NT2/D1 (cell line): ENCODE results near the gene RETN.

Experiments
- DNase-seq: peaks from one replicate; pipeline ENCODE4 v3.0.0-alpha.2; 2011; ENCODE audit warnings: low read depth, low spot score
- H3K27me3 ChIP-seq: 2 replicates; pipeline ENCODE4 v1.6.0; 2011; ENCODE audit warnings: mild to moderate bottlenecking; ENCODE audit not compliant: insufficient read length, insufficient read depth
- H3K36me3 ChIP-seq: 2 replicates; pipeline ENCODE4 v1.6.1; 2011; ENCODE audit warnings: mild to moderate bottlenecking, low read length, mixed read lengths; ENCODE audit not compliant: insufficient read depth, insufficient read length
- H3K4me1 ChIP-seq: 2 replicates; pipeline ENCODE4 v1.5.1; 2011; ENCODE audit not compliant: insufficient read depth, insufficient read length
- H3K4me3 ChIP-seq: 2 replicates; pipeline ENCODE4 v1.5.1; 2011; ENCODE audit warnings: low read depth; ENCODE audit not compliant: insufficient read length
- H3K9ac ChIP-seq: 2 replicates; pipeline ENCODE4 v1.6.0; 2011; ENCODE audit warnings: low read depth; ENCODE audit not compliant: insufficient read length
- H3K9me3 ChIP-seq: 2 replicates; pipeline ENCODE4 v1.5.1; 2011; ENCODE audit warnings: mild to moderate bottlenecking, low read length; ENCODE audit not compliant: insufficient read depth
- SUZ12 ChIP-seq: IDR thresholded peaks from 2 replicates; pipeline ENCODE4 v1.6.1; 2011; ENCODE audit not compliant: insufficient read length, insufficient read depth; ENCODE audit errors: extremely low read depth
- YY1 ChIP-seq: IDR thresholded peaks from 2 replicates; pipeline ENCODE4 v1.6.1; 2011; ENCODE audit not compliant: insufficient read length, insufficient read depth
- ZNF274 ChIP-seq: IDR thresholded peaks from 2 replicates; pipeline ENCODE4 v1.6.1; 2011; ENCODE audit warnings: mild to moderate bottlenecking, low read depth, low read length

RETN gene

GRCh38 chr19:7694499-7694898, 25.6 kb downstream of the RETN start:
- H3K4me1 ChIP-seq, result peaks cover 21% of the 10 kb centered on the region
- H3K4me3 ChIP-seq, result no peak overlapping the region
- no peak for DNase-seq
- TF ChIP-seq SUZ12, result no peak
- H3K36me3 ChIP-seq, result no peaks in the 10 kb centered on the region
- H3K9ac ChIP-seq, result no peak overlapping the region
- peaks cover 18% of the 10 kb centered on the region for H3K27me3 ChIP-seq
- H3K9me3 ChIP-seq, result no peaks in the 10 kb centered on the region

GRCh38 chr19:7697721-7698287, 29.0 kb downstream of the RETN start:
- DNase-seq, result no peak
- Histone ChIP-seq H3K4me3 (no peak overlapping the region), H3K9ac (no peak overlapping the region), H3K27me3 (peaks cover 21% of the 10 kb centered on the region), H3K4me1 (peaks cover 21% of the 10 kb centered on the region), H3K9me3 (no peaks in the 10 kb centered on the region), H3K36me3 (no peaks in the 10 kb centered on the region)
- TF ChIP-seq SUZ12 (no peak), ZNF274 (no peak), YY1 (no peak)

DNA sequence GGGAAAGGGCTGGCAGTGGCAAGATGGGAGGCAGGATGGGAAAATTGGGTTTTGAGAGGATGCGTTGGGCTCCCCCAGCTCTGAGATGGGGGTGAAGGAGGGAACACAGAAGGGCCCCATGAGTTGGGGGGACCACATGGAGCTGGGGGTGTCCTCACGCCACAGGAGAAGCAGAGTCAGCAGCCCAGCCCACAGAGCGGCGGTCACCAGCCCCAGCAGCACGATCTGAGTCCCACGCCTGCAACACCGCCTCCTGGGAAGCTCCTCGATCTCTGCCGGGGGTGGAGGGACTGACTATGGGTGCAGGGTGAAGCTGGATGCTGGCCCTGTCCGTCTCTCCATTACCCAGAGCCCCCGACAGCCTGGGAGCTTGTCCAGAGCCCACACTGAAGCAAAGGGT, 29.7 kb downstream of the RETN start:
- no peak for TF ChIP-seq YY1
- no peak for TF ChIP-seq SUZ12
- TF ChIP-seq ZNF274, result no peak
- no peaks in the 10 kb centered on the region for H3K36me3 ChIP-seq
- no peak for DNase-seq
- peak overlapping the region; percentile 64 for H3K9ac ChIP-seq
- peak overlapping the region; percentile 4 for H3K4me3 ChIP-seq
- peaks cover 24% of the 10 kb centered on the region for H3K4me1 ChIP-seq
- no peaks in the 10 kb centered on the region for H3K9me3 ChIP-seq
- peaks cover 19% of the 10 kb centered on the region for H3K27me3 ChIP-seq

- no peaks in the 10 kb centered on the region for H3K9me3 ChIP-seq
- H3K4me3 ChIP-seq, result no peak overlapping the region
- H3K9ac ChIP-seq, result peak overlapping the region; percentile 64
- H3K4me1 ChIP-seq, result peaks cover 25% of the 10 kb centered on the region
- TF ChIP-seq YY1, result no peak
- H3K36me3 ChIP-seq, result no peaks in the 10 kb centered on the region
- no peak for DNase-seq
- peaks cover 19% of the 10 kb centered on the region for H3K27me3 ChIP-seq
Observed at GRCh38 chr19:7699003-7699402, 30.2 kb downstream of the RETN start.

- H3K9ac ChIP-seq, result peak overlapping the region; percentile 10
- peaks cover 25% of the 10 kb centered on the region for H3K4me1 ChIP-seq
- H3K9me3 ChIP-seq, result no peaks in the 10 kb centered on the region
- peaks cover 19% of the 10 kb centered on the region for H3K27me3 ChIP-seq
- no peak overlapping the region for H3K4me3 ChIP-seq
- no peaks in the 10 kb centered on the region for H3K36me3 ChIP-seq
- no peak for DNase-seq
- TF ChIP-seq ZNF274 (no peak), YY1 (no peak), SUZ12 (no peak)
Observed at GRCh38 chr19:7699417-7700401, 30.9 kb downstream of the RETN start.

DNA sequence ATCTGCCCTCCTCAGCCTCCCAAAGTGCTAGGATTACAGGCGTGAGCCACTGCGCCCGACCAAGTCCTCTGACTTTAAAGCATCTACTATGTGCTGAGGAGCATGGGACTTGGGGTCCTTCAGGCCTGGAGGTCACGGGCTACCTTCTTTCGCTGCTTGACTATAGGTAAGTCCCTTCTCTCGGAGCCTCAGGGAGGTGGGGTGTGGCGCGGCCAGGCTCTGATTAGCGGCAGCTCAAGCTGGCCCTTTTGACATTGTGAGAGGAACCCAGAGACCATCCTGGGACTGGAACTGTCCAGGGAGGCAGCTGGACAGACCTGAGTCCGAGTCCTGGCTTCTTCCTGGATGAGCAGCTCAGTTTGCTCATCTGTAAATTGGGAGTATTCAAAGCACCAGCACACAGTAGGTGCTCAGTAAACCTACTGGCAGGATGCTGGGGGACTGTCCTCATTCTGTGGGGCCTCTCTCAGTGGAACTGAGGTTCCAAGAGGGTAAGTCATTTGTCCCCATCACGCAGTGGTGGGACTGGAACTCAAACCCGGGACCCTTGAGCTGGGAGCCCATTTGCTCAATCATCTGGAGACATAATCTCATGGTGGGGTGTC, 32.3 kb downstream of the RETN start:
- no peak overlapping the region for H3K4me3 ChIP-seq
- TF ChIP-seq ZNF274 (no peak), SUZ12 (no peak), YY1 (no peak)

DNA sequence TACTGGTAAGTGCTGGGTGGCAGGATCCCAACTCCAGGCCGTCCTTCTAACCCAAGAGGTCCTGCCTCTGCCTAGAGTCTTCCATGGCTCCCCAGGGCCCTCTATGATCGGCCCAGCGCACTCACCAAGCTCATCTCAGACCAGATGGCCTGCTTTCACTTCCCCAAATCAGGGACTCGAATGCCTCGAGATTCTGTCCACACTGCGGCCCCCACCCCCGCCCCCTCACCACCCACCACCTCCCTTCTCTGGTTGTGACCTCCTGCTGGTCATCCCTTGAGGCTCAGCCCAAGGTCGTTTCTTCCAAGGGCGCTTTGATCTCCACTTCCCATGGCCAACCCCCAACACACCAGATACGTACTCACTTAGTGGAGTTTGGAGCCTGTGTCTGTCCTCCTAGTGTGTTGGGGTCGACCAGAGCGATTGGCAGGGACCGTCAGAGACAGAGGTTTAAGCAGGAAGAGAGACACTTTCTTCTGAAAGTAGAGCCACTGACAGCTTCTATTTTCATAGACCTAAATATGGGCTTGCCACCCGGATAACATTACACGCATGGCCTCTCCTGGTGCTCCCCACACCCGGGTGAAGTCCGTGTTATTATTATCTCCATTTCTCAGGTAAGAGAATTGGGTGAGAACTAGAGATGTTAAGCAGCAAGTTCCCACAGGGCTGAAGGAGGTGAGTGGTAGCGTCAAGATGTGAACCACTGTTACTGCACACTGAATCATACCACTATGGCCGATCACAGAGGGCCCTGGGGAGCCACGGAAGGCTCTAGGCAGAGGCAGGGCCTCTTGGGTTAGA, 33.0 kb downstream of the RETN start, which contains the start of gene FCER2:
TSS of gene FCER2 (minus strand) at position 478 of the 804 bp plus-strand sequence. CDS start 2,371 bp downstream, outside the sequence.
- DNase-seq, result no peak
- no peak for TF ChIP-seq ZNF274
- no peak for TF ChIP-seq SUZ12
- no peak for TF ChIP-seq YY1
- no peak within 1 kb of the TSS for H3K4me3 ChIP-seq
- no peaks in the 10 kb centered on the region for H3K9me3 ChIP-seq
- peaks cover 19% of the 10 kb centered on the region for H3K27me3 ChIP-seq
- H3K36me3 ChIP-seq, result no peaks in the 10 kb centered on the region
- no peak within 1 kb of the TSS for H3K9ac ChIP-seq
- H3K4me1 ChIP-seq, result peaks cover 25% of the 10 kb centered on the region

More for the DNA sequence above, 32.3 kb downstream of the RETN start:
- H3K9ac ChIP-seq, result no peak overlapping the region
- no peaks in the 10 kb centered on the region for H3K36me3 ChIP-seq
- DNase-seq, result no peak
- H3K4me1 ChIP-seq, result peaks cover 25% of the 10 kb centered on the region
- H3K27me3 ChIP-seq, result peaks cover 19% of the 10 kb centered on the region
- no peaks in the 10 kb centered on the region for H3K9me3 ChIP-seq
